HG02943 (cell line): ENCODE data around the gene NUDT19.
"Not testable (repeated sequence)": the region's sequence is repeated elsewhere in the genome, so short reads cannot be mapped to it uniquely, and the experiment has no call there.

Source experiments
- ATAC-seq: cut with Tn5 transposase; IDR thresholded peaks from one replicate; pipeline ENCODE4 v1.9.1; 2021; ENCODE audit warnings: mild to moderate bottlenecking, low read depth, moderate library complexity; ENCODE audit not compliant: unreplicated experiment

NUDT19 gene

DNA sequence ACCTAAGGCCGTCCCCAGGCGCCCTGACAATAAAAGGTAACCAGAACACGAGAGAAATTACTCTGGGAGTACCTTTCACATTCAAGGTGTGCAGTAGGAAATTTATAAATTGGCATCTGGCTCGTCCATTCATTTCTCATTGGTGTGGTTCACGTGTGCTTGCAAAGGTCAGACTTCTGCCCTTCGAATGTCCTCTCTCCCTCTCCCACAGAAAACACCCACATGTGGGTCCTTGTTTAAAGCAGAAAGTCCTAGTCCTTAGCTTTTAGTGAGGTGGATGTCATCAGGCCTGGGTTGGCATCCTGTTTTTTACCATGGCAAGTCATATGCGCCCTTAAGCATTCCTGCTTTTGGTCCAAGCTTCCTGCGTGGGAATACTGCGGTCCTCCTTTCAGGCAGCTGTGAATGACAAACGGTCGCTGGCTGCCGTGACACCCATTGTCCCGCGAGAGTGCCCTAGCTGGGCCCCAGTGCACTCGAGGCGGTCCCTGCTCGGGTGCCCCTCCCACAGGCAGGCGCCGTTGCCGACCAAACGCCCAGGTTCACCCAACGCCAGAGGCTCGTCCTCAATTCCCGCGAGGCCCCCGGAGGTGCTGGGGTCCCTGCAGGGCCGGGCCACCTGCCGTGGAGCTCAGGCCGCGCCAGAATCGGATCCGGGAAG is at the start of gene NUDT19:
NUDT19 (plus strand) TSS at position 531 of the 661 bp plus-strand sequence. CDS start 140 bp downstream, outside the sequence.
- ATAC-seq, result peak; percentile 79

DNA sequence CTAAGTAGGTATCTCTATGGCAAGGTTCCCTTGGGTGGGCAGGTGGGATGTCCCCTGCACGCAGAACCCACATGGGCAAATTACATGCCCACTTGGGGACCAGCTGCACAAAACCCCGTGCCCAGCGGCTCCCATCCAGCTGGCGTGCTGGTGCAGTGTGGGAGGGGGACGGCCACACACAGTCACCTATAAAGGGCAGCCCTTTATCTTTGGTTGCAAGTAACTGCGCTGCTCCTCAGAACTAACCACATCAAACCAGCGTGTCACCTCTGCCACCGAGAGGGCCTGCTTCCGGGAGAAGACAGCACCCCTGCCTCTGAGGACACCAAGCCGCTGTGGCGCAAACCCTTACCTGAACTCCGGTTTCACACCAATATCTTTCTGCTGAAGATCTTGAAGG is 48.9 kb upstream of the NUDT19 start:
- ATAC-seq, result no peak

DNA sequence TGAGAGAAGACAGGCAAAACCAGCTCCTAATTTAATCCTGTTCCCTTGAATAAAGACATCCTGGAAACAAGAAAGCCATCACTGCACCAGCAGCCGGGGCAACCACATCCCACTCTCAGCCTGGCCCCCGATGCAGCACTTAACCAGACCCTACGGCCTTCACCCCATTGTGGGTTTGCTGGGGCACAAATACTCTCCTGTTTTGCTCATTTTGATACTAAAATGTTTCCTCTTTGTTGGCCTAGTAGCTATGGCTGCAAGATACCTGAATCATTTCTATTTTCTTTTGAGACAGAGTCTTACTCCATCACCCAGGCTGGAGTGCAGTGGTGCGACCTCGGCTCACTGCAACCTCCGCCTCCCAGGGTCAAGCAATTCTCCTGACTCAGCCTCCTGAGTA is 45.1 kb upstream of the NUDT19 start:
- ATAC-seq, result no peak

DNA sequence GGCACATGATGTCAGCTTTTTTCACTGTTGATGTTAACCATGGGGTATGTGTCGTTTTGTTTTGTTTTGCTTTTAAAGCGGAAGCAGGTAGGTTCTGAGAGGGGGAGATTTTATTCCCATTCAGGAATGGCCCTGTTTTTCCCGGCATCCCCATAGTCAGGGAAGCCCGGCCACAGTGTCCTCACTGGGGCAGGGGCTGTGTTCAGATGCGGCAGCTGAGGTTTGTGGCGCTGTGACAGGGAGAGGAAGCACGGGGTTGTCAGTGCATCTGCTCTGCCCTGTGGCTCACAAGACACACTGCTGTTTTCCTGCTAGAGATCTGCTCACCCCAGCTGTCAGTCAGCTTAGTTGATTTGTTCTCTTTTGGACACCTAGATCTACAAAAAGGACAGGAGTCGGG is 44.3 kb upstream of the NUDT19 start:
- no peak for ATAC-seq

DNA sequence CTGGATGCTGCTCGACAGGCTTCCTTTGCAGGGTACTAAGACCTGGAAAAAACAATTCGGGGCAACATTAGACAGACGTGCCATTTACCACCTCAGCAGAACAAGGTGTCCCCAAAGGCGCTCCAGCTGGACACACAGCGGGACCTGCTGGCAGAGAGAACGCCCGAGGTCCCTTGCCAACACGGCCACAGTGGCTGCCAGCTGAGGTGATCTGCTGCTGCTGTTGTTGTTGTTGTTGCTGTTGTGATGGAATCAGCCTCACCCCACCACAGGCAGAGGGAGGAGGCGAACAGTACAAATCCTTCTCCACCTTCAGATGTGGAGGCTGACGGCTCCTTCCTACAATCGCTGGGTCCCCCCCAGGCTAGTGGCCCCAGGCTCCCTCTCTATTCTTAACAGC is 41.9 kb upstream of the NUDT19 start:
- no peak for ATAC-seq

DNA sequence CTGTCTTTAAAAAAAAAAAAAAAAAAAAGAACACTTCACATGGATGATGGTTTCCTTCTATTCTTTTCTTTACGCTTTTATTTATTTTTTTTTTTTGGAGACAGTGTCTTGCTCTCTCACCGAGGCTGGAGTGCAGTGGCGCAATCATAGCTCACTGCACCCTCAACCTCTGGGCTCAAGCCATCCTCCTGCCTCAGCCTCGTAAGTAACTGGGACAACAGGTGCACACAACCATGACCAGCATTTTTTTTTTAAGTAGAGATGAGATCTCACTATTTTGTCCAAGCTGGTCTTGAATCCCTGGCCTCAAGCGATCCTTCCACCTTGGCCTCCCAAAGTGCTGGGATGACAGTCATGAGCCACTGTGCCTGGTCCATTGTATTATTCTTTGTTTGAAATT is 41.0 kb upstream of the NUDT19 start:
- no peak for ATAC-seq

DNA sequence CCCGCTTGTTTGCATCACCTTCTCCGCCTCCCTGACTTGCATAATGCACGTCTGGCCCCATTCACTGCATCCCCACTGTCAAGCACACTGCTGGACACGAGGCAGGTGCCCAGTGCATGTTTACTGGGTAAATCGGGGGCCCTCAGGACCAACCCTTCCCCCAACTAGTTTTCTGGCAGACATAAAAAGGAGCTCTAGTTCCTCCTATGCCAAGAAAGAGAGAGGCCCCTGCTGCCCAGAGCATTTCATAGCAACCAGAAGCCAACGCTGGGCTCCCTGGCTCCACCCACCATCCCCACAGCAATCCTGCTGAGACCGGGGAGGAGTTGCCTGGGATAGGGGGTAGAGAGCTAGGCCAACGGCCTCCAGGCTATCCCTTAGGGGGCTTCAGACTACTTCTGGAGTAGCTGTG is 39.9 kb upstream of the NUDT19 start:
- ATAC-seq, result no peak

DNA sequence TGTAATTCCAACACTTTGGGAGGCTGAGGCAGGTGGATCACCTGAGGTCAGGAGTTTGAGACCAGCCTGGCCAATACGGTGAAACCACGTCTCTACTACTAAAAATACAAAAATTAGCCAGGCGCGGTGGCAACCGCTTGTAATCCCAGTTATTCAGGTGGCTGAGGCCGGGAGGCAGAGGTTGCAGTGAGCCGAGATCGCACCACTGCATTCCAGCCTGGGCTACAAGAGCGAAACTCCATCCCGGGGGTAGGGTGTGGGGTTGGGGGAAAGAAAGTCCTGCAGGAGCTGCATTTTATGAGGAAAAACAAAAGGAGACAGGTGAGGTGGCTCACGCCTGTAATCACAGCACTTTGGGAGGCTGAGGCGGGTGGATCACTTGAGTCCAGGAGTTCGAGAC is 39.3 kb upstream of the NUDT19 start:
- ATAC-seq, result not testable (repeated sequence)

DNA sequence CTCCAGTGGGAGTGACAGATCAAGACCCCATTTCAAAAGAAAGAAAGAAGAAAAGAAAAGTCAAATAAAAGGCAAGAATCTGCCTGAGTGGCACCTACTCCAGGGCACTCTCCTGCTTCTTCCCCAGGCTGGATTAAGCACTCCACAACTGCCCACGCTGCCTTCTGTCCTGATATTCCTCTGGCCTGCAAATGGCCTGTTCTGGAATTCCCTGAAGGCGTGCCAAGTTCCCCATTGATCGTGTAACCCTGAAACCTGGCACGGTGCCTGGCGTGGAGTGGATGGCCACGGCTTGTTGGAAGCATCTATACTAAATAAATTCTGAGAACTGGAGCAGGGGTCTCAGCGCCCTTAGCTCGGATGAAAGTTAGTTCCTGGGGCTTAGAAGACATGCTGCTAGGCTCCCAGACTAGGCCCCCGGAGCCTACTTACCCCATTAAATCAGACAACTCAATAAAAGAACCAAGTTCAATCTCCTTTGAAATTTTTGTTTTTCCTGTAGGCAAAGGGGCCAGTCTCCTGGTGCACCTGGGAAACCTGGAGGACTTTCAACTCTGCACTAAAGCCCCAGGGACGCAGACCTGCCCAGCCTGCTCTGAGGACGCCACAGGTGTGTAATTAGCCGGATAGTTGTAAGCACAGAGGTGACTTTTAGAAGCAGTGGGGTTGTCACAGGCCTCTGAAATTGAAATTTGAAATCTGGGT is 38.6 kb upstream of the NUDT19 start:
- ATAC-seq, result no peak

DNA sequence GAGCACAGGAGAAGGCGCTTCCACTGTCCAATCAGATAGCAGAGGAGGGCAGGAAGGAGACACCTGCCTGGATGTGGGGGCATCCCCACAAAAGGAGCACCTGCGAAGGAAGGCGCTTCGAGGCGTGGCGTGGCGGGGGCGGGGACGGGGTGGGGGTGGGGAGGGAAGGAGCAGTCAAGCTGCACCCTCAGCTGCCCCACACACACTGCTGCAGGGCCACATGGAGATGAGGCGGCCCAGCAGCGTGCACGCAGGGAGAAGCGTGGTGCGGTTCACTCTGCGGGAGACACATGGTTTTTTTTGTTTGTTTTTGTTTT is 38.1 kb upstream of the NUDT19 start:
- no peak for ATAC-seq

DNA sequence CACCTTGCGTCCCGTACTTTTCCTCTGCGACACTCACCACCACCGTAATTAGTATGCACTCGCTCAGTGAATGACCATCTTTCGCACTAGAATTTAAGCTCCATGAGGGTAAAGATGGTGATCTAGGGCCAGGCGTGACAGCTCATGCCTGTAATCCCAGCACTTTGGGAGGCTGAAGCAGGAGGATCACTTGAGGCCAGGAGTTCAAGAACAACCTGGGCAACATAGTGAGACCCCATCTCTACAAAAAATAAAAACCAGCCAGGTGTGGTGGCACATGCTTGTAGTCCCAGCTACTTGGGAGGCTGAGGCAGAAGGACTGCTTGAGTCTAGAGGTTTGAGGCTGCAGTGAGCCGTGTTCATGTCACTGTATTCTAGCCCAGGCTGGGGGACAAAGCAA is 35.2 kb upstream of the NUDT19 start:
- not testable (repeated sequence) for ATAC-seq

DNA sequence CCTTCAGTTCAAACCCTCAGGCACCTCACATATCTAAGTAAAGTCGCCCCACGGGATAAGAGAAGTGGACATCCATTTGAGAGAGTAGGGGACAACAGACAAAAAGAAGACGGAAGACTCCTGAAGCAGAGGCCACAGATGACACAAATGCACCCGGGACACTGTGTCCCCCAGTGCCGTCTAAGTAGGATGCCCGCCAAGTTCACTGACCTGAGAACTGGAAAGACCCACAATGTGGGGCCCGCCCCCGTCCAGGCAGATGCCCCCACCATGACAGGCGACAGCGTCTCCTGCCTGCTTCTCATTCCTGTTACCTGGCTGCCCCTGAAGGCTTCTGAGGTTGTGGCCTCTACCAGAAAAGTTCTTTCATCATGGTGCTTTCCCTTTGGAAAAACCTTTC is 33.5 kb upstream of the NUDT19 start:
- ATAC-seq, result no peak

DNA sequence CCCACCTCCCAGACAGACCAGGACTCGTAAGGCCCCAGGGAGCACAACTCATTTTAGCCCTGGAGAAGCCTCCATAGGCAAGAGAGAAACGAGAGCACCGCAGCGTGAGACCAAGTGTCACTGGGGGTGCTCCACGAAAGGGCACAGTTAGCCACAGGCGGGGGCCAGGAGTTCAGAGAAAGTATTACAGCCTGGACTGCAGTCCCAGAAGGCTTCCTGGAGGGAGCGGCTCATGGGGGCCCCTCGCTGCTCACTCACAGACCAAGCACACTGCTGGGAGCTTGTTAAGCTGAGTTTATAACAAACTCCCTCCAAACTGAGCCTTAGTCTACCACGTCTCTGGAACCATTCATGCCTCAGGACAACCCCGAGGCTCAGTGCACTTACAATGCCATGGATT is 33.1 kb upstream of the NUDT19 start:
- ATAC-seq, result no peak

DNA sequence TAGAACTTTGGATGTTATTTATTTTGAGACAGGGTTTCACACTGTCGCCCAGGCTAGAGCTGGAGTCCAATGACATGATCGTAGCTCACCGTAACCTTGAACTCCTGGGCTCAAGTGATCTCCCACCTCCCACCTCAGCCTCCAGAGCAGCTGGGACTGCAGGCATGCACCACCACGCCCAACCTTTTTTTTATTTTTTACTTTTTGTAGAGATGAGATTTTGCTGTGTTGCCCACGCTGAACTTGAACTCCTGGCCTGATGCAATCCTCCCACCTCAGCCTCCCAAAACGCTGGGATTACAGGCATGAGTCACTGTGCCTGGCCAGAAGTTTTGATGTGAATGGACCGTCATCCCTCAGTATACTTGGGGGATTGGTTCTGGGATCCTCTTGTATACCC is 30.3 kb upstream of the NUDT19 start:
- ATAC-seq, result no peak

DNA sequence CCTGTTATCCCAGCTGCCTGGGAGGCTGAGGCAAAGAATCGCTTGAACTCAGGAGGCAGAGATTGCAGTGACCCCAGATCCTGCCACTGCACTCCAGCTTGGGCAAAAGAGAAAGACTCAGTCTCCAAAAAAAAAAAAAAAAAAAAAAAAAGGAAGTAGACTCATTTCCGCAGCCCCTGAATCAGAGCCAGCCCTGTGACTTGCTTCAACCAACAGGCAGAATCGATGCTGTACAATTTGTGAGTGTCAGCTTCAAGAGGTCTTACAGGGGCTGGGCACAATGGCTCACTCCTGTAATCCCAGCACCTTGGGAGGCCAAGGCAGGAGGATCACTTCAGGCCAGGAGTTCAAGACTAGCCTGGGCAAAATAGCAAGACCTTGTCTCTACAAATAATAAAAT is 29.4 kb upstream of the NUDT19 start:
- ATAC-seq, result no peak

DNA sequence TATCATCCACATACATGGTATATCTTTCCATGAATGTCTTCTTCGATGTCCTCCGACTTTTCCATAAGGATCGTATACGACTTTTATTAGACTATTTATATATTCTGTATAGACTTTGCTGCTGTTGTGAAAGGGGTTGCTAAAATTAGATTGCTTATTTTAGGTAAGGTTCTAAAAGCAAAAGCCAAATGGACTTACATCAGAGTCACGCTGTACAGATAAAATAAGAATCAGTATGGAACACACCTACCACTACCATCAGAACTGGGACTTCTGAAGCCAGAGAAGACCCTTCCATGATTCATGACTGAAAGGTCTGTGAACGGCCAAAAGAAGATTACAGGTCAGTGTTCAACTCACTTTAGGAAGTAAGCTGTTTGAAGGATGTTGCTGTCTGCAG is 25.5 kb upstream of the NUDT19 start:
- no peak for ATAC-seq

DNA sequence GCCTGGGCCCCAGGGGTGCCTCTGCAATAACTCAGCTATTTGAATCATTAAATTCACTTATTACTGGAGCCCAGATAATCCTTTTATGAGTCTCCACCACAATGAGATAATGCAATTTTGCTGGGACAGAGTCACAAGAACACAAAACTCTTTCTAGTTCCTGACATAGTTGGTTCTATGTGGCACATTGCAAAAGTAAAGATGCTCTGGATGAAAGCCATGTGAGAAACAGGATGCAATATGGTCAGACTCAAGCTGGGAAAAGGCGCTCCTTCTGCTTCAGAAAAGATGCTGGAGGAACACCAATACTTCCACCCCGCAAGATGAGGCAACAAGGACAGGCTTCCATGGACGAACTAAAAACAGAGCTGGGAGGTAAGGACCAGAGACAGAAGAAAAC is 22.3 kb upstream of the NUDT19 start:
- ATAC-seq, result no peak

DNA sequence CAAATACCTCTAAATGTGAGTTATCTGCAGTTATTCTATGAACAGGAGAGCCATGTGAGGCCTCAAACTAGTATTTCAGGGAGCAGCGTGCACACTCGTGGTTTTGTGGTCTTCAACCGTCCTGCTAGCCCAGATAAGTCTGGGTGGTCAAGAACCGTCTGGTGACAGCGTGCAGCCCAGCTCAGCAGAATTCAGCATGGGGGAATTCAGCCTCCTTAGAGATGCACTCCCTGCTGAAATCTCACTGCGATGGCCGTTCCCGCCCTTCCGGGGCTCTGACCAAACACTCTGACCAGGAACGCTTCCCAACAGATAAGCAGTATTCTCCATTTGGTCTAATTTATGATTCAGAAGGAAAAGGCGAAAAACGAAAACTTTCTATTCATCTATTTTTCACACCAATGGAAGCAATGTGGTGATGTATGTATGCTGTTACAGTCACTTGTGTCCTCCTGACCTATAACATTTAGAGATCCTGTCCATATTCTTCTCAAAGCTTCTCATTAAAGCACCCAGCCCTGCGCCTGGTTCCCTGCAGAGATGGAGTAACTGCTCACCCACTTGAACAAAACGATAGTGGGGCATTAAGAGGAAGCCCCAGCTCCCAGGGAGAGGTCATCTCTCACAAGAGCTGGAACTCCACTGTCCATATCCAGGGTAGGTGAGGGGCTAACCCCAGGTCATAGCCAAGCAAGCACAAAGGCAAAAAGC is 19.6 kb upstream of the NUDT19 start:
- ATAC-seq, result no peak

DNA sequence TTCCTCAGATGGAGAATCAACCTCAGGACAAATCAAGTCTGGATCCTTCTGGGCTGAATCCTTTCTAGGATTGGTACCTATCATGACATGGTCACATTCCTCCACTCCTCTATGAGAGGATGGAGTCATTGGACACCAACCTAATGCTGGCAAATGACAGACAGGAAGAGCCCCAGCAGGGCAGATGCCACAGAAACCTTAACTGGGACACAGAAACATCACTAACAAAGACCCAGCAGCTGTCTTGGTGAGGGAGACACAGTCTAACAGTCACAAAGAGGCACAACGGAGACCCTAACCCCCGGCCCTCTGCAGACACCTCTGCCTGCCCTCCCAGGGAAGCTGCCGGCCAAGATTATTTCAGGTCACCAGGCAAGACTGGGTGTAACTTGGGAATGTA is 18.8 kb upstream of the NUDT19 start:
- ATAC-seq, result no peak

DNA sequence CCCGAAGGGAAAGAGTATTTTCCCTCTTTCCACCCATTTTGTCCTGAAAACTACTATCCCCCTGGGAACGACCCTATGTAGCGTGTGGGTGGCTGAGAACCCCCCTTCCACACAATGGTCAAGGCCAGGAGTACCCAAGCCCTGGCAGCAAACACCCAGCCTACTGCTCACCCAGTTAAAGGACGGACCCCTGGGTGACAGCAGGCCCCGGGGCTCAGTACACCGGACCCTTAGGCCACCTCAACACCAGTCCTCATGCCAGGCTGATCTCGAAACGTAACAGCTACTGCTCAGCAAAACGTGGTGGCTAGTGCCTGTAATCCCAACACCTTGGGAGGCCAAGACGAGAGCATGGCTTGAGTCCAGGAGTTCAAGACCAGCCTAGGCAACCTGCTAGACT is 18.0 kb upstream of the NUDT19 start:
- ATAC-seq, result no peak

DNA sequence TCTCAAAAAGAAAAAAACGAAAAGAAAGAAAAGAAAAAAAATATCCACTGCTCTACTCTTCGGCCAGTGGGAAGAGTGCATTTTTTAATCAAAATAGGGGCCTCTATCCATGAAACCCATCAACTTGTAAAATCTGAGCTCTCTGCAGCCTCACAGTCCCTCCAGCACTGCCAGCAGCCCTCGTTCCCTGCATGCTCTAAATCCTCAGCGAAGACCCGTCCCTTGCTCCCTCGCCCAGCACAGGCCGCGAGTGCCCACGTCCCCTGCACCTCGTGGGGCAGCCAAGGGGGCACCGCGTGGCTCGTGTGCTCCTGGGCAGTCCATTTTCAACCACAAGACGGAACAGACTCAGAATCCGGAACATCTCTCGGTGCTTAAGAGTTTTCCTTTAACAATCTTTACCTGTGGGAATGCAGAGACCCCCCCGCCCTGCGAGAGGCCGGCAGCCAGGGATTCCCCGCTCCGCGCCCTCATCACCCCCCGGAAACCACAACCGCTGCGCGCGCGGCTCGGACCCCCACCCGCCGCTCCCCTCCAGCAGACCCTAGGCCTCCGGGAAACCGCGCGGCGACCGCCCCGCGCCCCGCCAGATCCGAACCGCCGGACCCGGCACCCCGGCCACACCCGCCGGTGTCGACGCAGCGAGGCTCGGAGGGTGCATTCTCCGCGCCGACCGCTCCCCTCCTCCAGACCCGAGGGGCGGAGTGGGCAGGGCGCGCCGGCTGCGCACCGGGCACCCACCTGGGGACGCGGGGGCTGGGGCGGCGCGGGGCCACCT is 17.3 kb upstream of the NUDT19 start:
- no peak for ATAC-seq
